ENCODE data around the gene SYNPO2L.
"Not testable (repeated sequence)": the region's sequence is repeated elsewhere in the genome, so short reads cannot be mapped to it uniquely, and the experiment has no call there.

The SYNPO2L gene

DNA sequence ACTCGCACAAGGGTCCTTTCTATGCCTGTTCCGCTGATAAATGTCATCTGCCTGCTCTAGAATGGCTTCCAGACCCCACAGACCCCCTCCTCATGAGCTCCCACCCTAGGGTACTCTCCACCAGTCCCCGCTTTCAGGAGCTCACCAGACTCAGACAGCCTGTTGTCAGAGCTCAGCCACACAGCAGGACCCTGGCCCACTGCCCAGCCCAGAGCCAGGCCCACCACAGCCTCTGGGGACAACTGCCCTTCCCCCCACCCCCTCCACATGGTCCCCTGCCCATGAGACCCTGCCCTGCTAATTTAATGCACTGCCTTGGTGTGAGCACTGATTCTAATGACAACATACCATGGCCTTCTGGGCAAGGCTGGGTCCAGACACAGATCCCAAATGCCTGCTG is 9.8 kb upstream of the SYNPO2L start:
- ATAC-seq = not testable (repeated sequence)

DNA sequence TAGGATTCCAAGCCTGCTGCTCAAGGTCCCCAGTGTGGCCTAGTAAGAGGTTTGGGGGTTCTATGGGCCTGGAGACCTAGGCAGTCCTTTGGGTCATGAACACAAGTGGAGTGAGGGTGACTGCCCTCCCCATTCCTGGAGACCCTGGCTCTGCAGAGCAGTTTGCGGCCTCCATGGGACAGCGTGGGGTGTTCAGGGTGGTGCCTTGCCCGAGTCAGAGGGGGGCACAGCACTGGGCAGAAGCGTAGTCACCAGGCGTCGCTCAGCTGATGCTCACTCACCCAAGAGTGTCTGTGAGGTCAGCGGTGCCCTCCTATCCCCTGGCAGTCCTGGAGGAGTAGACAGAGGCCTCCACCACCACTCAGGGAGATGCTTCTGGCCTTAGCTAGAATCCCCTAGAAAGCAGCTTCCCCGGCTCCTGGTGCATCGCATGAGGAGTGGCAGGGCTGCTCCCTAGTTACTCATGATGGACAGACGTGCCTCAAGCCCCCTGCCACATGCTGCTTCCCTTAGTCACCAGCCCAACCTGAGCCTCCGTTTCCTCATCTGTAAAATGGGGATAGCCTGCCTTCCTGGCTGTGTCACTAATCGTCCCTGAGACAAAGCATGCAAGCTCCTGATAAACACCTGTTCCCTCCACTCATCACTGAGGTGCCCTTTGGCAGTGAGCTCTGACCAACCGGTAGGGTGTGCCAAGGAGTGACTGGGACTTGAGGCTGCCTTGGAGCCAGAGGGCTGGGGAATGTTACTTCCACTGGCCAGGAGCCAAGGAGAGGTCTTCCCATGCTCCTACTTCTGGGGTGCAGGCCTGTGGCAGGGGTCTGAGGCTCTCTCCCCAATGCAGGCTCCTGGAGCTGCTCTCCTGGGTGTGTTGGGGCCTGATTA is 8.6 kb upstream of the SYNPO2L start:
- not testable (repeated sequence) for ATAC-seq

DNA sequence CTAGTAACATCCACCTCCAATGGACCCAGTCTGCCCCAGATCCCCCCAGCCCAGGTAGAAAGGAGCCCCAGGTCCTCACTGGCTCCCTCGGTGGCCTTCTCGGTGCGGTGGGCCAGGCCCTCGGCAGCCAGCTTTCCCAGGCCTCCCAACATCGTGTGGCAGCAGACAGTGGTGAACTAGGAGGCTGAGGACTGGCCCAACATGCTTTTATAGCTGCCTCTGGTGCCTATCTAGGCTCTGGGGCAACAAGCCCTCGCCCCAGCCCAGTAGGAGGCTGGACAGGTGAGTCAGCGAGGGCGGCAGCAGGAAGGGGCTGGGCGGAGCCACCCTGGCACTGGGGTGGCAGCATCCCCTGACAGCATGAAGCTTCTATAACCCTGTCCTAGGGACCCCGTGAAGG is 7.8 kb upstream of the SYNPO2L start:
- not testable (repeated sequence) for ATAC-seq

DNA sequence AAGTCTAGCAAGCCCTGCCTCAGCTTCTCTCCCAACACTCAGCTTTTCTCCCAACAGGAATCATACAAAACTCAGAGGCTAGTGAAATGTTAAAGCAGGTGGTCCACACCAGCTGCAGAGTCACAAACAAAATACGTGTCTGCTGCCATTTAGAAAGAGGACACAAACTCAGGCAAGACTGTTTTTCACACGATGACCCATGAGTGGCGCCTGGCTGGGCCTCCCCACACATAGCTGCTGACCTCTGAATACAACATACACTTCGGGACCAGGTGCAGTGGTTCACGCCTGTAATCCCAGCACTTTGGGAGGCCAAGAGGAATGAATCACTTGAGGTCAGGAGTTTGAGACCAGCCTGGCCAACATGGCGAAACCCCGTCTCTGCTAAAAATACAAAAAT is 6.9 kb upstream of the SYNPO2L start:
- not testable (repeated sequence) for ATAC-seq

DNA sequence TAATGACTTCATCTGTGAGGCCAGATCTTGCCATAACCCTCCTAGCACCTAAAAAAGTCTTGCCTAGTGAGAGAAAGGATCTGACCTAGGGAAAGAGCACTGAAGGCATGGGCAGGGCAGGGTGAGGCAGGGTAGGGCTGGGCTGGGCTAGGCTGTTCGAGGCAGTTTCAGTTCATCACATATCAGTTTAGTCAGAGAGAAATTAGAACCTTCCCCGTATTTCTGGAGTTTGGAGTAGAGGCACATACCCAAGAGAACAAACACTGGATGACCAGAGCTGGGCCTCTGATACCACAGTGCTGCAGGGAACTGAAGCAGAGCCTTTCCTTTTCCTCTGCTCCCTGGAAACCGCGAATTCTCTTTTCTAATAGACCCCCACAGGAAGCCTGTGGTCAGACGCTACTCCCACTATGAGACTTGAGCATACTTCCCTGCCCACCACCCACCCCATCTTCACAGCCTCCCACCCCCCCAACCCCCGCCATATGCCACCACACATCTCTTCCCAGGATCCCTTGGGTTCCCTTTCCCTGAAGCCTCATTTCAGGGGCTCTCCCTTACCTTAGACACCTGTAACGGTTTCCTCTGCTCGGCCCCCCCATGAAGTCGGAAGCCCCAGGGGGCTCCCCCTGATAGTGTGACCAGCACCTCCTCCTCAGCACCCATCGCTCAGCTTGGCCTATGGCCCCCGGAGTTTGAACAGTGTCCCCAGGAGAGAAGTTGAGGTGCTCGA is 406 bp downstream of the SYNPO2L start:
- TF ChIP-seq TOX (CRISPR knock-in tag; IDR thresholded peaks at IDR 0.05; ENCODE audit: borderline replicate concordance) (no peak), ZNF70 (CRISPR knock-in tag; IDR thresholded peaks at IDR 0.05) (no peak), PPARA (CRISPR knock-in tag; IDR thresholded peaks at IDR 0.05; ENCODE audit: borderline replicate concordance) (no peak), ZNF565 (CRISPR knock-in tag; conservative IDR thresholded peaks at IDR 0.05; ENCODE audit: low read depth) (no peak)
- TF ChIP-seq, protein P1, sequence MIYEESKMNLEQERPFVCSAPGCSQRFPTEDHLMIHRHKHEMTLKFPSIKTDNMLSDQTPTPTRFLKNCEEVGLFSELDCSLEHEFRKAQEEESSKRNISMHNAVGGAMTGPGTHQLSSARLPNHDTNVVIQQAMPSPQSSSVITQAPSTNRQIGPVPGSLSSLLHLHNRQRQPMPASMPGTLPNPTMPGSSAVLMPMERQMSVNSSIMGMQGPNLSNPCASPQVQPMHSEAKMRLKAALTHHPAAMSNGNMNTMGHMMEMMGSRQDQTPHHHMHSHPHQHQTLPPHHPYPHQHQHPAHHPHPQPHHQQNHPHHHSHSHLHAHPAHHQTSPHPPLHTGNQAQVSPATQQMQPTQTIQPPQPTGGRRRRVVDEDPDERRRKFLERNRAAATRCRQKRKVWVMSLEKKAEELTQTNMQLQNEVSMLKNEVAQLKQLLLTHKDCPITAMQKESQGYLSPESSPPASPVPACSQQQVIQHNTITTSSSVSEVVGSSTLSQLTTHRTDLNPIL (CRISPR knock-in tag; IDR thresholded peaks at IDR 0.05; ENCODE audit: low read depth) = no peak
- TF ChIP-seq, protein P2, sequence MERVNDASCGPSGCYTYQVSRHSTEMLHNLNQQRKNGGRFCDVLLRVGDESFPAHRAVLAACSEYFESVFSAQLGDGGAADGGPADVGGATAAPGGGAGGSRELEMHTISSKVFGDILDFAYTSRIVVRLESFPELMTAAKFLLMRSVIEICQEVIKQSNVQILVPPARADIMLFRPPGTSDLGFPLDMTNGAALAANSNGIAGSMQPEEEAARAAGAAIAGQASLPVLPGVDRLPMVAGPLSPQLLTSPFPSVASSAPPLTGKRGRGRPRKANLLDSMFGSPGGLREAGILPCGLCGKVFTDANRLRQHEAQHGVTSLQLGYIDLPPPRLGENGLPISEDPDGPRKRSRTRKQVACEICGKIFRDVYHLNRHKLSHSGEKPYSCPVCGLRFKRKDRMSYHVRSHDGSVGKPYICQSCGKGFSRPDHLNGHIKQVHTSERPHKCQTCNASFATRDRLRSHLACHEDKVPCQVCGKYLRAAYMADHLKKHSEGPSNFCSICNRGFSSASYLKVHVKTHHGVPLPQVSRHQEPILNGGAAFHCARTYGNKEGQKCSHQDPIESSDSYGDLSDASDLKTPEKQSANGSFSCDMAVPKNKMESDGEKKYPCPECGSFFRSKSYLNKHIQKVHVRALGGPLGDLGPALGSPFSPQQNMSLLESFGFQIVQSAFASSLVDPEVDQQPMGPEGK (CRISPR knock-in tag; IDR thresholded peaks at IDR 0.05; ENCODE audit: borderline replicate concordance) = no peak
- no peak for ATAC-seq

DNA sequence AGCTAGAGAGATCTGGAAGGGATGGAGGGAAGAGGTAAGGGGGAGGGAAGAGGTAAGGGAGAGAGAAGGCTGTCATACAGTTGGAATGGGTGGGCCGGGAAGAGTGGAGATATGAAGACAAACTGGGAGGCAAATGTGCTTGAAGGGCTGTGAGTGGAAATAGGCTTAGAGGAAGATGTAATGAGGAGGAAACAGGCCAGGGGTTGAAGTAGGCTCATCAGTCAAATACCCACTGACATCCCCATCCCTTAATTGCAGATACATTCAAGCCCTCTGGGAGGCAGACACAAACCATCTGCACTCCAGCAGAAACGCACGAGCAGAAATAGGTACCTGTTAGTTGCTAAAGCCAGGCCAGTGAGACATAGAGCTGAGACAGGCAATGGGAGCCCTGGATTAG is 2.1 kb downstream of the SYNPO2L start:
- peak; percentile 28; the same call in 1 of the 3 replicates for ATAC-seq
- TF ChIP-seq TCF4 (CRISPR knock-in tag; IDR thresholded peaks at IDR 0.05; ENCODE audit: borderline replicate concordance) (no peak), ZNF565 (CRISPR knock-in tag; conservative IDR thresholded peaks at IDR 0.05; ENCODE audit: low read depth) (no peak), ZNF8 (CRISPR knock-in tag; IDR thresholded peaks at IDR 0.05) (no peak), CSDC2 (CRISPR knock-in tag; IDR thresholded peaks at IDR 0.05) (no peak), ISL1 (CRISPR knock-in tag; IDR thresholded peaks at IDR 0.05) (no peak), RARB (CRISPR knock-in tag; IDR thresholded peaks at IDR 0.05) (no peak), ESRRG (CRISPR knock-in tag; IDR thresholded peaks at IDR 0.05) (no peak), BACH2 (CRISPR knock-in tag; IDR thresholded peaks at IDR 0.05; ENCODE audit: borderline replicate concordance) (no peak), GLIS3 (CRISPR knock-in tag; IDR thresholded peaks at IDR 0.05) (no peak), ZNF70 (CRISPR knock-in tag; IDR thresholded peaks at IDR 0.05) (no peak), ARNTL (CRISPR knock-in tag; IDR thresholded peaks at IDR 0.05; ENCODE audit: borderline replicate concordance, low read depth) (no peak), SNAI2 (CRISPR knock-in tag; IDR thresholded peaks at IDR 0.05) (no peak), TOX (CRISPR knock-in tag; IDR thresholded peaks at IDR 0.05; ENCODE audit: borderline replicate concordance) (no peak), OSR1 (CRISPR knock-in tag; IDR thresholded peaks at IDR 0.05) (no peak), PPARA (CRISPR knock-in tag; IDR thresholded peaks at IDR 0.05; ENCODE audit: borderline replicate concordance) (no peak), ZFP3 (CRISPR knock-in tag; IDR thresholded peaks at IDR 0.05) (no peak), ZC3H10 (CRISPR knock-in tag; IDR thresholded peaks at IDR 0.05) (no peak)
- TF ChIP-seq, protein P3, sequence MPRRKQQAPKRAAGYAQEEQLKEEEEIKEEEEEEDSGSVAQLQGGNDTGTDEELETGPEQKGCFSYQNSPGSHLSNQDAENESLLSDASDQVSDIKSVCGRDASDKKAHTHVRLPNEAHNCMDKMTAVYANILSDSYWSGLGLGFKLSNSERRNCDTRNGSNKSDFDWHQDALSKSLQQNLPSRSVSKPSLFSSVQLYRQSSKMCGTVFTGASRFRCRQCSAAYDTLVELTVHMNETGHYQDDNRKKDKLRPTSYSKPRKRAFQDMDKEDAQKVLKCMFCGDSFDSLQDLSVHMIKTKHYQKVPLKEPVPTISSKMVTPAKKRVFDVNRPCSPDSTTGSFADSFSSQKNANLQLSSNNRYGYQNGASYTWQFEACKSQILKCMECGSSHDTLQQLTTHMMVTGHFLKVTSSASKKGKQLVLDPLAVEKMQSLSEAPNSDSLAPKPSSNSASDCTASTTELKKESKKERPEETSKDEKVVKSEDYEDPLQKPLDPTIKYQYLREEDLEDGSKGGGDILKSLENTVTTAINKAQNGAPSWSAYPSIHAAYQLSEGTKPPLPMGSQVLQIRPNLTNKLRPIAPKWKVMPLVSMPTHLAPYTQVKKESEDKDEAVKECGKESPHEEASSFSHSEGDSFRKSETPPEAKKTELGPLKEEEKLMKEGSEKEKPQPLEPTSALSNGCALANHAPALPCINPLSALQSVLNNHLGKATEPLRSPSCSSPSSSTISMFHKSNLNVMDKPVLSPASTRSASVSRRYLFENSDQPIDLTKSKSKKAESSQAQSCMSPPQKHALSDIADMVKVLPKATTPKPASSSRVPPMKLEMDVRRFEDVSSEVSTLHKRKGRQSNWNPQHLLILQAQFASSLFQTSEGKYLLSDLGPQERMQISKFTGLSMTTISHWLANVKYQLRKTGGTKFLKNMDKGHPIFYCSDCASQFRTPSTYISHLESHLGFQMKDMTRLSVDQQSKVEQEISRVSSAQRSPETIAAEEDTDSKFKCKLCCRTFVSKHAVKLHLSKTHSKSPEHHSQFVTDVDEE (CRISPR knock-in tag; IDR thresholded peaks at IDR 0.05) = no peak
- TF ChIP-seq, protein P4, sequence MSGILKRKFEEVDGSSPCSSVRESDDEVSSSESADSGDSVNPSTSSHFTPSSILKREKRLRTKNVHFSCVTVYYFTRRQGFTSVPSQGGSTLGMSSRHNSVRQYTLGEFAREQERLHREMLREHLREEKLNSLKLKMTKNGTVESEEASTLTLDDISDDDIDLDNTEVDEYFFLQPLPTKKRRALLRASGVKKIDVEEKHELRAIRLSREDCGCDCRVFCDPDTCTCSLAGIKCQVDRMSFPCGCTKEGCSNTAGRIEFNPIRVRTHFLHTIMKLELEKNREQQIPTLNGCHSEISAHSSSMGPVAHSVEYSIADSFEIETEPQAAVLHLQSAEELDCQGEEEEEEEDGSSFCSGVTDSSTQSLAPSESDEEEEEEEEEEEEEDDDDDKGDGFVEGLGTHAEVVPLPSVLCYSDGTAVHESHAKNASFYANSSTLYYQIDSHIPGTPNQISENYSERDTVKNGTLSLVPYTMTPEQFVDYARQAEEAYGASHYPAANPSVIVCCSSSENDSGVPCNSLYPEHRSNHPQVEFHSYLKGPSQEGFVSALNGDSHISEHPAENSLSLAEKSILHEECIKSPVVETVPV (CRISPR knock-in tag; IDR thresholded peaks at IDR 0.05) = no peak
- TF ChIP-seq, protein P5, sequence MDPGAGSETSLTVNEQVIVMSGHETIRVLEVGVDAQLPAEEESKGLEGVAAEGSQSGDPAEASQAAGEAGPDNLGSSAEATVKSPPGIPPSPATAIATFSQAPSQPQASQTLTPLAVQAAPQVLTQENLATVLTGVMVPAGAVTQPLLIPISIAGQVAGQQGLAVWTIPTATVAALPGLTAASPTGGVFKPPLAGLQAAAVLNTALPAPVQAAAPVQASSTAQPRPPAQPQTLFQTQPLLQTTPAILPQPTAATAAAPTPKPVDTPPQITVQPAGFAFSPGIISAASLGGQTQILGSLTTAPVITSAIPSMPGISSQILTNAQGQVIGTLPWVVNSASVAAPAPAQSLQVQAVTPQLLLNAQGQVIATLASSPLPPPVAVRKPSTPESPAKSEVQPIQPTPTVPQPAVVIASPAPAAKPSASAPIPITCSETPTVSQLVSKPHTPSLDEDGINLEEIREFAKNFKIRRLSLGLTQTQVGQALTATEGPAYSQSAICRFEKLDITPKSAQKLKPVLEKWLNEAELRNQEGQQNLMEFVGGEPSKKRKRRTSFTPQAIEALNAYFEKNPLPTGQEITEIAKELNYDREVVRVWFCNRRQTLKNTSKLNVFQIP (CRISPR knock-in tag; IDR thresholded peaks at IDR 0.05; ENCODE audit: borderline replicate concordance, low read depth) = no peak

Measured in SK-N-SH treated with all-trans-retinoic acid at 6 μM for 48 hours (cell line).